Measurements from ENCODE around the gene ZKSCAN3. TPM values are rescaled to one million over a fixed set of nuclear protein-coding genes. Genes with fewer than 3 reads are reported as not detected.
"Not testable (repeated sequence)": the region's sequence is repeated elsewhere in the genome, so short reads cannot be mapped to it uniquely, and the experiment has no call there.

ZKSCAN3 gene
- 1 to 10 TPM; 4.6 to 5.0 TPM for total RNA-seq

DNA sequence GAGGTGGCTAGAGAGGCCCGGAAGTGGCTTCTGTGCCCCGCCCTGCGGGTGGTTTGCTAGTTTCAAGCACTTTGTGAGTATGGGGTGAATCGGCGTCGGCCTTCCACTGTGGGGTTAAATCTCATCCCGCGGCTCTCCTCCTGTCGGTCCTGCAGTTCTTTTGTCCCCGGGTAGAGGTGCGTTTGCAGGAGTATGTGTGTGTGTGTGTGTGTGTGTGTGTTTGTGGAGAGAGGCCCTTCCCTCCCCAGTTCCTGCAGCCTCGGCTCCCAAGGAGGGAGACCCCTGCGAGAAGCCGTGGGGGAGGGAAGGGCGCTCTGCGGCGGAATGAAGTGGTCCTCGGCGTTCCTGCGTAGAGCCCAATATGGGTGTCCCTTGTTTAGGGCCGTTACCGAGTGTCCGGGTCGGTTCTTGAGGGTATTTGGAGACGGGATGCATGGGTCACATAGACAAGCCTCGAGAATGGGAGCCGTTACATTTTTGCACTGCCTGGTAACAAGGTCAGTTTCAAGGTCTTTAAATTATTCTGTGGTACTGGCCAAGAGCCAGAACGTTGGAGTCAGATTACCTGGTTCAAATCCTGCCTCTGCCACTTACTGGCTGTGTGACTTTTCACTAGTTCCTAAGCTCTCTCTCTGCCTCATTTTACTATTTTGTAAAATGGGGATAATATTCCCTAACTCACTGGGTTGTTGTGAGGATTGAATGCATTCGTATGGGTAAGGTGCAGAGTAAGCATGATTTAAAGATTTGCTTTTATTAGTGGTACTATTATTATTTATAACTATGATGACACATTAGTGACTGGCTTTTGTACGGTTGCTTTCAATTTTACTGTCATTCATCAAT lies at the start of gene ZKSCAN3:
Gene ZKSCAN3 (plus strand): TSS at position 56 of the 846 bp plus-strand sequence. CDS start 9,640 bp downstream, outside the sequence.
- peak within 1 kb of the TSS; percentile 94 for H3K4me3 Mint-ChIP-seq
- ATAC-seq (peak; percentile 100), DNase-seq (peak; percentile 94)
- POLR2A ChIA-PET = interaction anchor here (0.6 to 1.6 kb wide), 7 partner anchors 14 to 477 kb away, joined by 3 to 5 read pairs (median 3); partner anchors contain the start of genes ZSCAN26 and ZSCAN31
- peaks cover 6% of the 10 kb centered on the region for H3K9me3 Mint-ChIP-seq (ENCODE audit: insufficient read depth)
- peak within 1 kb of the TSS; percentile 95 for H3K27ac Mint-ChIP-seq
- H3K36me3 Mint-ChIP-seq (ENCODE audit: low read depth) = peaks cover 20% of the 10 kb centered on the region
- peaks cover 22% of the 10 kb centered on the region for H3K27me3 Mint-ChIP-seq (ENCODE audit: low read depth)
- H3K4me1 Mint-ChIP-seq (ENCODE audit: low read depth) = peaks cover 27% of the 10 kb centered on the region
- CTCF ChIA-PET = interaction anchor here (1.0 to 1.5 kb wide), 3 partner anchors 14 to 192 kb away, joined by 3 to 6 read pairs (median 5); partner anchors contain the start of genes ZSCAN26 and ZSCAN31

DNA sequence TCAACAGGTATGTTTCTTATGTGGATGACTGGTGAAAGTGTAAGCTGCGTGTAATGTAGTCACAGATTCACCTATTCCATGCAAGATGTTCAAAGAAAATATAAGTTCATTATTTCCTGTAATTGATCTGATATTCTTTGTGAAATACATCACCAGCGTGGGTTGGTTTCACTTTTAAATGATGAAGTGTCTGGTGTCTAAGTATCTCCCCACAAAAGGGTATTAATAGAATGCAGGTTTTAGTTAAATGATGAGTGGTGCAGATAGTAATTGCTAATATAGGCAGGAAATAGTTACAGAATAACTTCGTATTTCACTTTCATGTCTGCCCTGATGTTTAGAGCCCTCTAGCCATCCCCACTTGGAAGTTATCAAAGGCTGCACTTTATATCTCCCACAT lies 46.2 kb upstream of the ZKSCAN3 start:
- POLR2A ChIA-PET = no interaction called here
- H3K4me1 Mint-ChIP-seq (ENCODE audit: low read depth) = peaks cover 10% of the 10 kb centered on the region
- peaks cover 5% of the 10 kb centered on the region for H3K27me3 Mint-ChIP-seq (ENCODE audit: low read depth)
- no peak for DNase-seq
- peaks cover 11% of the 10 kb centered on the region for H3K36me3 Mint-ChIP-seq (ENCODE audit: low read depth)
- H3K4me3 Mint-ChIP-seq = no peak overlapping the region
- CTCF ChIA-PET = no interaction called here
- no peak for ATAC-seq
- no peak overlapping the region for H3K27ac Mint-ChIP-seq
- H3K9me3 Mint-ChIP-seq (ENCODE audit: insufficient read depth) = no peaks in the 10 kb centered on the region

DNA sequence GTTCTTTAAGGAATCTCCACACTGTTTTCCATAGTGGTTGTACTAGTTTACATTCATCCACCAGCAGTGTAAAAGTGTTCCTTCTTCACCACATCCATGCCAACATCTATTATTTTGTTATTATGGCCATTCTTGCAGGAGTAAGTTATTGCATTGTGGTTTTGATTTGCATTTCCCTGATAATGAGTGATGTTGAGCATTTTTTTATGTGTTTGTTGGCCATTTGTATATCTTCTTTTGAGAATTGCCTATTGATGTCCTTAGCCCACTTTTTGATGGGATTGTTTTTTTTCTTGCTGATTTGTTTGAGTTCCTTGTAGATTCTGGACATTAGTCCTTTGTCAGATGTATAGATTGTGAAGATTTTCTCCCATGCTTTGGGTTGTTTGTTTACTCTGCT lies 43.4 kb upstream of the ZKSCAN3 start:
- H3K9me3 Mint-ChIP-seq (ENCODE audit: insufficient read depth); DNase-seq; H3K4me3 Mint-ChIP-seq; H3K36me3 Mint-ChIP-seq (ENCODE audit: low read depth); ATAC-seq; CTCF ChIA-PET; POLR2A ChIA-PET; H3K27ac Mint-ChIP-seq: not testable (repeated sequence)
- Mint-ChIP-seq H3K27me3 (ENCODE audit: low read depth) (peaks cover 13% of the 10 kb centered on the region), H3K4me1 (ENCODE audit: low read depth) (peaks cover 10% of the 10 kb centered on the region)

- no peak for DNase-seq
- no peak for ATAC-seq
- peaks cover 17% of the 10 kb centered on the region for H3K27me3 Mint-ChIP-seq (ENCODE audit: low read depth)
- POLR2A ChIA-PET = no interaction called here
- no peak overlapping the region for H3K27ac Mint-ChIP-seq
- no peaks in the 10 kb centered on the region for H3K4me1 Mint-ChIP-seq (ENCODE audit: low read depth)
- no peak overlapping the region for H3K4me3 Mint-ChIP-seq
- H3K36me3 Mint-ChIP-seq (ENCODE audit: low read depth) = no peaks in the 10 kb centered on the region
- H3K9me3 Mint-ChIP-seq (ENCODE audit: insufficient read depth) = no peaks in the 10 kb centered on the region
- CTCF ChIA-PET = interaction anchor here (2.8 kb wide), 1 partner anchor 45 kb away, joined by 7 read pairs; no protein-coding TSS in a partner anchor
Observed at GRCh38 chr6:28311139-28311823, 38.5 kb upstream of the ZKSCAN3 start.

DNA sequence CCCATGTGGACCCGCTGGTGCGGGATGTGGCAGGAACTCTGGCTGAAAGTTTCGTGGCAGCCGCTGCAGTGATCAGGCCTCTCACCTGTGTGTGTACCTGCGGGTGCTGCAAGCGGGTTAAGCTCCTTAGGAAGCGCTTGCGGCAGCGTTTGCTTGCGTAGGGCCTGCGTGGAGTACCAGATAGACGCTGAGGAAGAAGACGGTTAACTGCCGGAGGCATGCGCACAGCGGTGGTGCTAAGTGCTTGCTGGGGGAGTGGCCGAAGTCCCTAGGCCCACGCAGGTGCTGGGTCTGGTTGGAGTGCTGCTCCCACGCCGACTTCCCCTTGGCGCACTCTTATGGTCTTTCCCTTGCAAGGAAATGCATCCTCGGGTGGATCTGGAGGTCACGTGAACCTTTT lies 36.8 kb upstream of the ZKSCAN3 start:
- ChIA-PET POLR2A (no interaction called here), CTCF (no interaction called here)
- Mint-ChIP-seq H3K4me3 (no peak overlapping the region), H3K36me3 (ENCODE audit: low read depth) (no peaks in the 10 kb centered on the region), H3K27me3 (ENCODE audit: low read depth) (peaks cover 19% of the 10 kb centered on the region), H3K4me1 (ENCODE audit: low read depth) (no peaks in the 10 kb centered on the region), H3K27ac (no peak overlapping the region), H3K9me3 (ENCODE audit: insufficient read depth) (no peaks in the 10 kb centered on the region)
- DNase-seq (no peak), ATAC-seq (no peak)

DNA sequence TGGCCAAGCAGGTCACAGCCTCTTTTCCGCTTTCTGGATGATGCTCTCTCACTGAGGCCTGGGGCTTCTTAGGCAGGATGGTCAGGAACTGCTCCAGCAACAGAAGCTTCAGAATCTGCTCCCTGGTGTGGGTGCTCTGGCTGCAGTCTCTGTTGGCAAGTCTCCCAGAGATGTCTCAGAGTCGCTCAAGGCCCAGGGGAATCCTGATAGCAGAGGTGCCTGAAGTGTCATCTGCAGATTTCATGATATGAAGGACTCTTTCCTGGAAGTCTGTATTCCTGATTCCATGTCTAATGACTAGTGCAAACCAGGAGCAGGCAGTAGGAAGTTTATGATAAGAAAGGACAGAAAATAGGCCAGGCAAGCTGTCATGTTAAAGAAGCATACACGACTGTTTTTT lies 34.1 kb upstream of the ZKSCAN3 start:
- Mint-ChIP-seq H3K27me3 (ENCODE audit: low read depth) (peaks cover 7% of the 10 kb centered on the region), H3K4me3 (no peak overlapping the region), H3K4me1 (ENCODE audit: low read depth) (no peaks in the 10 kb centered on the region), H3K9me3 (ENCODE audit: insufficient read depth) (no peaks in the 10 kb centered on the region), H3K36me3 (ENCODE audit: low read depth) (no peaks in the 10 kb centered on the region), H3K27ac (no peak overlapping the region)
- POLR2A ChIA-PET = no interaction called here
- ATAC-seq = no peak
- CTCF ChIA-PET = no interaction called here
- DNase-seq = no peak

GRCh38 chr6:28317866-28318265 lies 31.9 kb upstream of the ZKSCAN3 start:
- H3K4me1 Mint-ChIP-seq (ENCODE audit: low read depth); H3K4me3 Mint-ChIP-seq; POLR2A ChIA-PET; CTCF ChIA-PET; ATAC-seq; H3K27ac Mint-ChIP-seq; H3K36me3 Mint-ChIP-seq (ENCODE audit: low read depth); H3K27me3 Mint-ChIP-seq (ENCODE audit: low read depth); H3K9me3 Mint-ChIP-seq (ENCODE audit: insufficient read depth); DNase-seq: not testable (repeated sequence)

GRCh38 chr6:28322661-28323060 lies 27.1 kb upstream of the ZKSCAN3 start:
- CTCF ChIA-PET = no interaction called here

DNA sequence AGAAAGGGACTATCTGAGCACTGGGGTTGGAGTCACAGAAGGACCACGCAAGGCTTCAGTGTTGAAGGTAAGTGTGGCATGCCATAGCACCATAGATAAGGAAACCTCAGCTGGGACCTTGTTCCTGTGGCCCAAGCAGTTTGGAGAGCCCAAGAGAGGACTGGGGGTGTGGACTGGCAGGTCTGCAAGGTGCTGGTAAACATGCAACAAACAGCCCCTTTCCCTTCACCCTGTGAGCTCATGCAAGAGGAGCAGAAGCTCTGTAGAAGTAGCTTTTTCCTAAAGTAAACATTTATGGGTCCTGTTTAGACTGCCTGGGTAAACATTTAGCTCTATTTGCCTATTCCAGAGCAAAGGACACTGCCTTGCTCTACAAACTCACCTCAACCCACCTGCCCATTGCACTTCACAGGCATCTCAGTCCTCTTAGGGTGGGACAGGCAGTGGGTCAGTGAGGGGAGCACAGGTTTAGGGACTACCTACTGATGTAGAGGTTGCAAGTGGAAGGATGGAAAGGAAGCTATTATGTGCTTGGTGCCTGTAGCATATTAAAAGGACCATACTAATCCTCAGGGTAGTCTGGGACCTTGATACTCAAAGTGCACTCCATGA lies 25.8 kb upstream of the ZKSCAN3 start:
- Mint-ChIP-seq H3K36me3 (ENCODE audit: low read depth) (peaks cover 20% of the 10 kb centered on the region), H3K9me3 (ENCODE audit: insufficient read depth) (peaks cover 38% of the 10 kb centered on the region), H3K4me1 (ENCODE audit: low read depth) (no peaks in the 10 kb centered on the region), H3K27ac (no peak overlapping the region), H3K27me3 (ENCODE audit: low read depth) (no peaks in the 10 kb centered on the region), H3K4me3 (no peak overlapping the region)
- DNase-seq (no peak), ATAC-seq (no peak)
- ChIA-PET CTCF (no interaction called here), POLR2A (interaction anchor here (0.9 kb wide), 1 partner anchor 12 kb away, joined by 3 read pairs; the partner anchor contains the start of gene ZSCAN31)

More at GRCh38 chr6:28322661-28323060, 27.1 kb upstream of the ZKSCAN3 start:
- Mint-ChIP-seq H3K9me3 (ENCODE audit: insufficient read depth) (peaks cover 32% of the 10 kb centered on the region), H3K4me3 (no peak overlapping the region), H3K27ac (no peak overlapping the region), H3K4me1 (ENCODE audit: low read depth) (no peaks in the 10 kb centered on the region), H3K27me3 (ENCODE audit: low read depth) (peaks cover 2% of the 10 kb centered on the region), H3K36me3 (ENCODE audit: low read depth) (peaks cover 17% of the 10 kb centered on the region)
- POLR2A ChIA-PET = no interaction called here
- ATAC-seq (no peak), DNase-seq (no peak)

DNA sequence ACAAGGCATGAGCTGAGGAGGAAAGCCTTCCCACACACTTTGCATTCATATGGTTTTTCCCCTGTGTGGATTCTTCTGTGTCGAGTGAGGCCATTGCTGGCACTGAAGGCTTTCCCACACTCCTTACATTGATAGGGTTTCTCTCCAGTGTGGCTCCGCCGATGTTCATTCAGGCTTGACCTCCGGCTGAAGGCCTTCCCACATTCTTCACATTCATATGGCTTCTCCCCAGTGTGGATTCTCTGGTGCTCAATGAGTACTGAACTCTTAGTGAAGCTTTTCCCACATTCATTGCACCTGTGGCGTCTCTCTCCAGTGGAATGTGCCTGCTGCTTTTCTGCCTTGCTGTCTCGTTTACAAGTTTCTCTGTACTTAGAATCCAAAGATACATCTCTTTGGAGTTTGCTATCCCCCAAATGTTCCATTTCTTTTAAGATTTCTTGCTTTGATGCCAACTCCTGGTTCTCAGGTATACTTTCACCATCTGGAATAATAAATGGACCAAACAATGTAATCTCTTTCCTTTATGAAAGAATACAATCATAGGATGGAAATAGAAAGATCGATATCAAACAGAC lies 23.3 kb upstream of the ZKSCAN3 start:
- DNase-seq = no peak
- ATAC-seq = no peak
- H3K27ac Mint-ChIP-seq = no peak overlapping the region
- ChIA-PET CTCF (no interaction called here), POLR2A (interaction anchor here (1.1 kb wide), 1 partner anchor 9 kb away, joined by 3 read pairs; no protein-coding TSS in a partner anchor)
- H3K9me3 Mint-ChIP-seq (ENCODE audit: insufficient read depth) = peaks cover 42% of the 10 kb centered on the region
- no peaks in the 10 kb centered on the region for H3K4me1 Mint-ChIP-seq (ENCODE audit: low read depth)
- no peaks in the 10 kb centered on the region for H3K27me3 Mint-ChIP-seq (ENCODE audit: low read depth)
- H3K36me3 Mint-ChIP-seq (ENCODE audit: low read depth) = peaks cover 21% of the 10 kb centered on the region
- H3K4me3 Mint-ChIP-seq = no peak overlapping the region

DNA sequence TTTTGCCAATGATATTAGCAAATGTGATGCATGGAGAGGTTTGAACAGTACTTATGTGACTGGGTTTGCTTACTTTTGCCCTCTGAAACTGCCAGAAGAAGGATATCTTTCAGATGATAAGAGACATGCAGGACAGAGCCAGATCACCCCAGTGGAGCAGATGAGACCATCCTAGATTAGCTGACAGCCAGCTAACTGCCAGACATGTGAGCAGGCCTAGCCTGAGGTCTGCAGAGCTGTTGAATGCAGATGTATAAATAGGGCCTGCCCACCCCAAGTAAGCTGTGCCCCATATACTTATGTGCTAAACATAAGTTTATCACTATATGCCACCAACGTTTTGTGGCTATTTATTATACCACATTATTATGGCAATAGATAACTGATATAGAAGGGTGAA lies 19.7 kb upstream of the ZKSCAN3 start:
- no peak for ATAC-seq
- ChIA-PET POLR2A (interaction anchor here (0.6 kb wide), 1 partner anchor 366 kb away, joined by 3 read pairs; no protein-coding TSS in a partner anchor), CTCF (no interaction called here)
- no peaks in the 10 kb centered on the region for H3K27me3 Mint-ChIP-seq (ENCODE audit: low read depth)
- H3K4me3 Mint-ChIP-seq = no peak overlapping the region
- peaks cover 28% of the 10 kb centered on the region for H3K9me3 Mint-ChIP-seq (ENCODE audit: insufficient read depth)
- no peak for DNase-seq
- peaks cover 21% of the 10 kb centered on the region for H3K36me3 Mint-ChIP-seq (ENCODE audit: low read depth)
- H3K27ac Mint-ChIP-seq = no peak overlapping the region
- H3K4me1 Mint-ChIP-seq (ENCODE audit: low read depth) = no peaks in the 10 kb centered on the region
